Stimulated activated CD4-positive, alpha-beta T cell treated with anti-CD3 and anti-CD28 coated beads, Interleukin-1b, Interleukin-23, amount 100 ng/mL, for 48 hours (primary cell): Measurements from ENCODE around the gene FRAS1.
A peak's percentile ranks its signal among the peaks of the same experiment; 100 is the strongest.
"Not testable (repeated sequence)": the region's sequence is repeated elsewhere in the genome, so short reads cannot be mapped to it uniquely, and the experiment has no call there.

Source experiments
- DNase-seq: peaks from one replicate; pipeline ENCODE4 v3.0.0-alpha.2; 2020

FRAS1 gene

GRCh38 chr4:78524009-78524408 is 466.9 kb downstream of the FRAS1 start:
- no peak for DNase-seq

DNA sequence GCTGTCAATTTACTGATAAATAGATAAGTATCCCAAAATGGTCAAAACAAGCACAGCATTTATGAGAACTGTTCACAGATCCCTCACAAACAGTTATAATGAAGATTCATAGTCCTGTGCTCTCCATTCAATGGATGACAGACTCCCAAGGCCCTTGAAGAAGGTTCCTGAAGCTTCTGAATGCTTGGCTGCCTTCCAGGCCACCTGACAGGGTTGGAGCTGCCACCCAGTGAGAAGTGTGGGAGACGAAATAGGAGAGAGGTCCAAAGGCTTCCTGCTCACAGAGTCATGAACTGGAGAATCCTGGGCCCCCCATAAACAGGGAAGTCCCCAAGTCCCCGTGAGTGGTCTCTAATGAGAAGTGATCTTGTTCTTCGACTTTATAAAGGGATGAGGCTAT is 468.4 kb downstream of the FRAS1 start:
- no peak for DNase-seq

DNA sequence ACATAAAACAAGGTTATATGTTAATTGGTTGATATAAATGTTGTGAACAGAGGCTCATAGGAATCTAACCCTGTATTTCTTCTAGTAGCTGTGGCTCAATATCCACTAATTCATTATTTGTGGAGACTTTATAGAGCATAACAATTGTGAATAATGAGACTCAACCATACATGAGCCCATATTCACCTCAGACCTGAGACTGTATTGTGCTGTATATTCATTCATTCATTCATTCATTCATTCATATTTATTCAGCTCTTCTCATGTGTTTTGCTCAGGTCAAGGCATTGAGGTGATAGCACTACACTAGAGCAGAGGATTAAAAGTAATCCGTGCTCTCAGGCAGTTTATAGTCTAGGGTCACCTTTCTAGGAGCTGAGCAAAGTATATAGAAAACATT is 470.0 kb downstream of the FRAS1 start:
- no peak for DNase-seq

DNA sequence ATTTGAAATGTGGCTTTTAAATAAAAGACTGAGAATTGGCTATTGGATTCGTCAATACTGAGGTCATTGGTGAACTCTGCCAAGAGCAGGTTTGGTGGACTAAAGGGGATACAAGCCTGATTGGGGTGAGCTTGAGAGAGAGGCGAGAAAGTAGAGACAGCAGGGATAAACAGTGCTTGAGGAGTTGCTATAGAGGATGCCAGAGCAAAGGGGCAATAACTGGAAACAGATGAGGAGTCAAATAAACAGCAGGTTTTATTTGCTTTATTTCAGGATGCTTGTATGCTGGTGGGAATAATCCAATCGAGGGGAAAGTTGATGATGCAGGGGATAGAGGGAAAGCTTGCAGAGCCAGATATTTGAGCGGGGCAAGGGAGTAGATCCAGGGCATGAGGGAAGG is 470.4 kb downstream of the FRAS1 start:
- no peak for DNase-seq

GRCh38 chr4:78528327-78528726 is 471.2 kb downstream of the FRAS1 start:
- DNase-seq = no peak

- no peak for DNase-seq
Observed at GRCh38 chr4:78529569-78530209, 472.6 kb downstream of the FRAS1 start.

DNA sequence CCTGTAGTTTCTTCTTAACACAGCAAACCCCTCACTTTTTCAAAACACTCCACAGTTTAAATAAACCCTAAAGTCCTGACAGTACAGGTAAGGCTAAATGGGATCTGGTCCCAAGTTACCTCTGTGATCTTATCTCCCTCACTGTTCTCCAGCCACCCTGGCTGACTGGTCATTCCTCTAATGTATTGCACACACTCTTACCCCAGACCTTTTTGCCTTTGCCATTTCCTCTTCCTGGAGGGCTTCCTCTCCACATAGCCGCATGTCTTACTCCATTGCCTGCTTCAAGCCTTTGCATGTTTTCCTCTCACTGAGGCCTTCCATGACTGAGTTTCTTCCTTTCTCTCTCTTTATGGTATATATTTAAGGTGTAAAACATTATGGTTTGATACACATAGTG is 474.9 kb downstream of the FRAS1 start:
- DNase-seq = no peak

GRCh38 chr4:78533854-78534253 is 476.7 kb downstream of the FRAS1 start:
- no peak for DNase-seq

DNA sequence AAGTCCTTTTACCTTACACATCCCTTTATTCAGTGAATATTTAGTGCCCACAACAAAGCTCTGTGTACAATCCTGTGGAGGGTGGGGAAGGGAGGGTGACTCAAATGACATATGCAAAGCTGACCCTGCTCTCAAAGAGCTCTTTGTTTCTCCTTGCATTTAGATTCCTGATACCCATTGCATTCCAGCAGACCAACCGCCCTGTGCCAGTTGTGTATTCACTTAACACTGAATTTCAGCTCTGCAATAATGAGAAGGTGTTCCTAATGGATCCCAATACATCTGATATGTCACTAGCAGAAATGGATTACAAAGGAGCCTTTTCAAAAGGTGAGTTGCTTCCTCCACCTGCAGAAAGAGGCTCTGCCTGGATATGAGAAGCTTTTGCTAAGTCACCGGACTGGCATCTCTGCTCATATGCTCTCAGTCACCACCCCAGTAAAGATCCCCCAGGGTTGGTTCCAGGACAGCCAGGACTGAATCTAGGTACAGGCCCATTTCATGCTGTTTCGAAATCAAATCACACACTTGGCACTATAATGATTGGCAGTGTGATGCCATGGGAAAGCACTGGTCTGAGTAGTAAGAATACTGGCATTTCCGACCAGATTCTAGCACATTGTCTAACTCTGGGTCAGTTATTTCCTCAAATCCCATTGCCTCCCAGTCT is 477.3 kb downstream of the FRAS1 start:
- no peak for DNase-seq

GRCh38 chr4:78542373-78542772 is 485.2 kb downstream of the FRAS1 start:
- DNase-seq = no peak

- no peak for DNase-seq
Observed at GRCh38 chr4:78543424-78544125, 486.5 kb downstream of the FRAS1 start.

GRCh38 chr4:78544678-78545077 is 487.6 kb downstream of the FRAS1 start:
- no peak for DNase-seq

GRCh38 chr4:78545275-78546246 is 488.4 kb downstream of the FRAS1 start:
- no peak for DNase-seq

DNA sequence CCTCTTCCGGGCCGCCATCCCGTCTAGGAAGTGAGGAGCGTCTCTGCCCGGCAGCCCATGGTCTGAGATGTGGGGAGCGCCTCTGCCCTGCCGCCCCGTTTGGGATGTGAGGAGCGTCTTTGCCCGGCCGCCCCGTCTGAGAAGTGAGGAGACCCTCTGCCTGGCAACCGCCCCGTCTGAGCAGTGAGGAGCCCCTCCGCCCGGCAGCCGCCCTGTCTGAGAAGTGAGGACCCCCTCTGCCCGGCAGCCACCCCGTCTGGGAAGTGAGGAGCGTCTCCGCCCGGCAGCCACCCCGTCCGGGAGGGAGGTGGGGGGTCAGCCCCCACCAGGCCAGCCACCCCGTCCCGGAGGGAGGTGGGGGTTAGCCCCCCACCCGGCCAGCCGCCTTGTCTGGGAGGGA is 490.8 kb downstream of the FRAS1 start:
- not testable (repeated sequence) for DNase-seq

DNA sequence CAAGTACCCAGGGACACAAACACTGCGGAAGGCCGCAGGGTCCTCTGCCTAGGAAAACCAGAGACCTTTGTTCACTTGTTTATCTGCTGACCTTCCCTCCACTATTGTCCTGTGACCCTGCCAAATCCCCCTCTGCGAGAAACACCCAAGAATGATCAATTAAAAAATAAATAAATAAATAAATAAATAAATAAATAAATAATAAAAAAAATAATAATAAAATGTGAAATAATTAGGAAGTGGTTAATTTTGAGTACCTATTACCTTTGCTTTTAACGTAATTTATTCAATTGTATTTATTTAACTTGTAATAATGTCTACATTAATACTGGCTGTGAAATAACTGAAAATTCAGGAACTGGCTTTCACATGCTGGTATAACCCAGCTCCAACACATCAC is 491.8 kb downstream of the FRAS1 start:
- not testable (repeated sequence) for DNase-seq

DNA sequence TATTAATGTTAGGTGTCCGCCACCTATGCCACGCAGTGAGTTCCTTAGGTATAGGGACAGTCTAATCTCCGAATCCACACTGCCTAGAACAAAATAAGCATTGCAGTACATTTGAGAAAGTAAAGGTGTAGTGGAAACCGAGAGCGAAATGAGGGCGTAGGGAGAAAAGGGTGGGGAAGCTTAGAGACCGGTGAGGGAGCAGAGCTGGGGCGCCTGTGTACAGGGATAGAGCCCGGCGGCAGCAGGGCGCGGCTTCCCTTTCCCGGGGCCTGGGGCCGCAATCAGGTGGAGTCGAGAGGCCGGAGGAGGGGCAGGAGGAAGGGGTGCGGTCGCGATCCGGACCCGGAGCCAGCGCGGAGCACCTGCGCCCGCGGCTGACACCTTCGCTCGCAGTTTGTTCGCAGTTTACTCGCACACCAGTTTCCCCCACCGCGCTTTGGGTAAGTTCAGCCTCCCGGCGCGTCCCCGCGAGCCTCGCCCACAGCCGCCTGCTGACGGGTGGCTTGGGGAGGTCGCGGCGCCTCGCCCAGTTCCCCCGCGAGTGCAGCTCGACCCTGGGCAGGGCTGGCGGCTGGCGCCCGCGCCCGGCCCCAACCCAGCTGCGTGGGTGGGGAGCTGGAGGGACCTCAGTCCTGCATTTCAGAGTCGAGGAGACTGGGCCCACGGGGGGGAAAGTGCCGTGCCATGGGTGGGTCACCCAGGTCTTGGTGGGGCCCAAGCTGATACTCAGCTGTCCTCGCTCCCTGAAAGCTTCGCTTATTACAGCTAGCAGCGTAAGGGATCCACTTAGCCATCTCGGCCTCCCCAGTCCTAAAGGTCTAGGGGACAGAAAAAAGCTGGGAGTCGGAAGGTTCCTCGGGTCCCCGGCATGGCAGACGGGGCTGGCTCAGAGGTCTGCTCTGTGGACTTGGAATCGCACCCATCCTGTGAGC is 494.6 kb downstream of the FRAS1 start, which contains the start of gene ANXA3:
Gene ANXA3, plus strand, starts transcription at position 351 of the 932 bp plus-strand sequence. CDS start 2,704 bp downstream, outside the sequence.
- peak; percentile 13 for DNase-seq

- DNase-seq = no peak
Observed at GRCh38 chr4:78552389-78553042, 495.4 kb downstream of the FRAS1 start.

DNA sequence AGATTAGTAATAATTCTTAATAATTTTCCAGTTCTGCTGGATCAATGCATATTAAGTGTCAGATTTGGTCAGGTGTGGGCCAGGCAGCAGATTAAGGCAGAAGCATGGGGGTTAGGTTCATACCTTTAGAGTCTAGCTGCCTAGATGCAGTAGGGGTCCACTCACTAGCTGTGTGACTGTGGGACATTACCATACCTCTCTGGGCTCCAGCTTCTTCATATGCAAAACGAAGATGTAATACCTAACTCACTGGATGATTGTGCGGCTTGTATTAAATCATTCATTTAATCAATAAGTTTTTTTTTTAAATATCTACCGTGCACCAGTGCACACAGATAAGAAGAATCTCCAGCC is 495.9 kb downstream of the FRAS1 start:
- no peak for DNase-seq

- no peak for DNase-seq
Observed at GRCh38 chr4:78553529-78554060, 496.5 kb downstream of the FRAS1 start.

- DNase-seq = no peak
Observed at GRCh38 chr4:78556665-78557064, 499.5 kb downstream of the FRAS1 start.

DNA sequence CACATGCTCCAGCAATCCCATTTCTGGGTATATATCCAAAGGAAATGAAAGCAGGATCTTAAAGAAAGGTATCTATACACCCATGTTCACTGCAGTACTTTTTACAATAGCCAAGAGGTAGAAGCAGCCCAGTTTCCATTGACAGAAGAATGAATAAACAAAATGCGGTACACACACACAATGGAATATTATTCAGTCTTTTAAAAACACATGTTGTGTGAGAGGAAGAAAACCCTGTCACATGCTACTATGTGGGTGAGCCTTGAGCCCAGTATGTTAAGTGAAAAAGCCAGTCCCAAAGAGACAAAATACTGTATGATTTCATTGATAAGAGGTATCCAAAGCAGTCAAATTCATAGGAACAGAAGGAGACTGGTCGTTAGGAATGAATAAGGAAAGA is 500.7 kb downstream of the FRAS1 start:
- no peak for DNase-seq
